ENCODE results near the gene PRPF18. TPM values are rescaled to one million over a fixed set of nuclear protein-coding genes. Genes with fewer than 3 reads are reported as not detected.

The PRPF18 gene
- total and polyA plus RNA-seq, 4 donors = 11.9 to 21.6 (median 19.9) TPM

DNA sequence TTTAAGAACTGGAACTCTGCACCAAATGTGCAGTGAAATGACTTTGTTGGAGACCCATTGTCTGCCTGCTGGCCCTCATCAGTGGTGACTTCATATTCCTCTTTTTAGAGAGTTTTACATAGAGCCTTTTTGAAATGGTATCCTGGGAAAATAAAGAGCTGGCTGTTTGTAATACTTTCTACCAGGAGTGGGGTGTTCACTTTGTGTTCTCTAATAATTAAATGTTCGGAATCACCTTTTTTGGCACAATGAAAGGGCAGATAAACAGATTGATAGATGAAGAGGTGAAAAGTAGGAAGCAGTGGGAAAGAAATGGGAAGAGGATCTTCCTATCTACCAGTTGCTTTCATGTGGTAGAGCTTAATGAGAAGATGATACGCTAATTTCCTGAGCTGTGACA, 55.5 kb downstream of the PRPF18 start:
- H3K4me3 ChIP-seq (ENCODE audit: low read length in 2 of 2) = no peak overlapping the region
- intact Hi-C loops (cut with DNase I) = no loop called here
- ATAC-seq (ENCODE audit: low FRiP score) (no peak), DNase-seq (no peak)
- no peaks in the 10 kb centered on the region for H3K4me1 ChIP-seq (ENCODE audit: control insufficient read depth in 1 of 2, insufficient read depth in 2 of 2, low read length in 2 of 2)
- H3K27me3 ChIP-seq (ENCODE audit: control insufficient read depth in 1 of 2, insufficient read depth in 2 of 2, low read length in 1 of 2) = no peaks in the 10 kb centered on the region
- WGBS, 2 donors = 98% methylated on average over 2 of the region's 2 CpGs
- peaks cover 9 to 22% of the 10 kb centered on the region in 2 donors for H3K36me3 ChIP-seq (ENCODE audit: control insufficient read depth in 1 of 2, insufficient read depth in 2 of 2, low read length in 1 of 2)
- no peak overlapping the region for H3K27ac ChIP-seq (ENCODE audit: low read depth in 1 of 2, low read length in 2 of 2)
- peaks cover 2% of the 10 kb centered on the region for H3K9me3 ChIP-seq (ENCODE audit: control insufficient read depth, low read length)

DNA sequence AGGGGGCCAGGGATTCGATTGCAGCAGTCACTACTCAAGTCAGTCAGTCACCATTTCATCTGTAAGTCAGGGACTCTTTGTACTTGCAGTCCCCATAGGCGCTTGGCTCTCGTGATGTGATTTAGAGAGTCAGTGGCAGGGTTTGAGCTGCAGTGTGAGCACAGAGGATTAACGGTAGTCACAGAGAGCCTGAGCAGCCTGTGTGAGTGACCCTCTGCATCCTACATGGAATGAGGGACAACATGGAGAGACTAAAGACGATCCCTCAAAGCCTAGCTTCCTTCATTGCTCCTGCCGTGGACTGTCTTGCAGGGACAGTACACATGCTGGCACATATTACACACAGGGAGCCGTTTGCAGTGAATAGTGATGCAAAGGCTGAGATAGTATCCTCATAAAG, 56.3 kb downstream of the PRPF18 start:
- no peak overlapping the region for H3K4me3 ChIP-seq (ENCODE audit: low read length in 2 of 2)
- intact Hi-C loops (cut with DNase I) = no loop called here
- no peaks in the 10 kb centered on the region for H3K4me1 ChIP-seq (ENCODE audit: control insufficient read depth in 1 of 2, insufficient read depth in 2 of 2, low read length in 2 of 2)
- no peaks in the 10 kb centered on the region for H3K27me3 ChIP-seq (ENCODE audit: control insufficient read depth in 1 of 2, insufficient read depth in 2 of 2, low read length in 1 of 2)
- no peak overlapping the region for H3K27ac ChIP-seq (ENCODE audit: low read depth in 1 of 2, low read length in 2 of 2)
- peaks cover 9 to 22% of the 10 kb centered on the region in 2 donors for H3K36me3 ChIP-seq (ENCODE audit: control insufficient read depth in 1 of 2, insufficient read depth in 2 of 2, low read length in 1 of 2)
- no peak for DNase-seq
- no peak for ATAC-seq (ENCODE audit: low FRiP score)
- peaks cover 2% of the 10 kb centered on the region for H3K9me3 ChIP-seq (ENCODE audit: control insufficient read depth, low read length)
- 89 to 94% methylated on average over 7 of the region's 7 CpGs for WGBS, 2 donors

GRCh38 chr10:13644866-13645265, 58.1 kb downstream of the PRPF18 start:
- DNase-seq (no peak), ATAC-seq (ENCODE audit: low FRiP score) (no peak)
- intact Hi-C loops (cut with DNase I) = no loop called here
- WGBS, 2 donors = 93 to 94% methylated on average over 9 of the region's 9 CpGs
- H3K4me3 ChIP-seq (ENCODE audit: low read length in 2 of 2) = no peak overlapping the region
- no peaks in the 10 kb centered on the region for H3K4me1 ChIP-seq (ENCODE audit: control insufficient read depth in 1 of 2, insufficient read depth in 2 of 2, low read length in 2 of 2)
- no peaks in the 10 kb centered on the region for H3K27me3 ChIP-seq (ENCODE audit: control insufficient read depth in 1 of 2, insufficient read depth in 2 of 2, low read length in 1 of 2)
- H3K9me3 ChIP-seq (ENCODE audit: control insufficient read depth, low read length) = peaks cover 2% of the 10 kb centered on the region
- peaks cover 3 to 20% of the 10 kb centered on the region in 2 donors for H3K36me3 ChIP-seq (ENCODE audit: control insufficient read depth in 1 of 2, insufficient read depth in 2 of 2, low read length in 1 of 2)
- no peak overlapping the region for H3K27ac ChIP-seq (ENCODE audit: low read depth in 1 of 2, low read length in 2 of 2)

- no peaks in the 10 kb centered on the region for H3K27me3 ChIP-seq (ENCODE audit: control insufficient read depth in 1 of 2, insufficient read depth in 2 of 2, low read length in 1 of 2)
- no peak overlapping the region for H3K27ac ChIP-seq (ENCODE audit: low read depth in 1 of 2, low read length in 2 of 2)
- WGBS, 2 donors = 85 to 87% methylated on average over 12 of the region's 12 CpGs
These were observed 61.7 kb downstream of the PRPF18 start for GRCh38 chr10:13648425-13648824.

GRCh38 chr10:13649844-13650520, 63.2 kb downstream of the PRPF18 start:
- WGBS, 2 donors = 60 to 65% methylated on average over 5 of the region's 5 CpGs
- DNase-seq (no peak), ATAC-seq (ENCODE audit: low FRiP score) (no peak)
- H3K4me3 ChIP-seq (ENCODE audit: low read length in 2 of 2) = no peak overlapping the region
- H3K9me3 ChIP-seq (ENCODE audit: control insufficient read depth, low read length) = no peaks in the 10 kb centered on the region
- H3K4me1 ChIP-seq (ENCODE audit: control insufficient read depth in 1 of 2, insufficient read depth in 2 of 2, low read length in 2 of 2) = no peaks in the 10 kb centered on the region
- peaks cover 14 to 17% of the 10 kb centered on the region in 2 donors for H3K36me3 ChIP-seq (ENCODE audit: control insufficient read depth in 1 of 2, insufficient read depth in 2 of 2, low read length in 1 of 2)
- no peaks in the 10 kb centered on the region for H3K27me3 ChIP-seq (ENCODE audit: control insufficient read depth in 1 of 2, insufficient read depth in 2 of 2, low read length in 1 of 2)
- intact Hi-C loops (cut with DNase I) = no loop called here
- no peak overlapping the region for H3K27ac ChIP-seq (ENCODE audit: low read depth in 1 of 2, low read length in 2 of 2)

More at GRCh38 chr10:13648425-13648824, 61.7 kb downstream of the PRPF18 start:
- DNase-seq (no peak), ATAC-seq (ENCODE audit: low FRiP score) (no peak)
- Histone ChIP-seq H3K4me1 (ENCODE audit: control insufficient read depth in 1 of 2, insufficient read depth in 2 of 2, low read length in 2 of 2) (no peaks in the 10 kb centered on the region), H3K36me3 (ENCODE audit: control insufficient read depth in 1 of 2, insufficient read depth in 2 of 2, low read length in 1 of 2) (peaks cover 4 to 19% of the 10 kb centered on the region in 2 donors), H3K4me3 (ENCODE audit: low read length in 2 of 2) (no peak overlapping the region), H3K9me3 (ENCODE audit: control insufficient read depth, low read length) (no peaks in the 10 kb centered on the region)
- intact Hi-C loops (cut with DNase I) = no loop called here

DNA sequence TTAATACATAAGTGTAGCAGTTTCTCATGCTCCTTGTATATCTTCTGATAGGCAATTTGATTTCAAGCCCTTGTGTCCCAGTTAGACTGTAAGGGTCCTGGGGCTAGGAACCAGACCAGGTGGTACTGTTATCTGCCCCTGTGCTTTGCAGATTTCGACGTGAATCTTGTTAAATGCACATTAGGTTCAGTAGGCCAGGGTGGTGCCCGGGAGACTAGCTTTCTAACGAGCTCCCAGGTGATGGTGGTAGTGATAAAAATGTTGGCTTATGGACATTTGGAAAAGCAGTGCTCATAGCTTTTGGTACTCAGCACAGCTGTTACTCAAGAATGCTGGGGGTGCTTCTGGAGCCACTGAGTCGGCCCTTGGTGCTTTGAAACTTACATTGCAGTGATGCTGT, 64.2 kb downstream of the PRPF18 start:
- WGBS, 2 donors = 65 to 67% methylated on average over 5 of the region's 5 CpGs
- no peak for DNase-seq
- Histone ChIP-seq H3K27me3 (ENCODE audit: control insufficient read depth in 1 of 2, insufficient read depth in 2 of 2, low read length in 1 of 2) (no peaks in the 10 kb centered on the region), H3K4me1 (ENCODE audit: control insufficient read depth in 1 of 2, insufficient read depth in 2 of 2, low read length in 2 of 2) (no peaks in the 10 kb centered on the region), H3K36me3 (ENCODE audit: control insufficient read depth in 1 of 2, insufficient read depth in 2 of 2, low read length in 1 of 2) (peaks cover 10 to 11% of the 10 kb centered on the region in 2 donors), H3K27ac (ENCODE audit: low read depth in 1 of 2, low read length in 2 of 2) (no peak overlapping the region), H3K9me3 (ENCODE audit: control insufficient read depth, low read length) (no peaks in the 10 kb centered on the region), H3K4me3 (ENCODE audit: low read length in 2 of 2) (no peak overlapping the region)
- intact Hi-C loops (cut with DNase I) = no loop called here
- no peak for ATAC-seq (ENCODE audit: low FRiP score)

- intact Hi-C loops (cut with DNase I) = no loop called here
- Histone ChIP-seq H3K27me3 (ENCODE audit: control insufficient read depth in 1 of 2, insufficient read depth in 2 of 2, low read length in 1 of 2) (no peaks in the 10 kb centered on the region), H3K27ac (ENCODE audit: low read depth in 1 of 2, low read length in 2 of 2) (no peak overlapping the region), H3K9me3 (ENCODE audit: control insufficient read depth, low read length) (no peaks in the 10 kb centered on the region), H3K4me3 (ENCODE audit: low read length in 2 of 2) (no peak overlapping the region), H3K36me3 (ENCODE audit: control insufficient read depth in 1 of 2, insufficient read depth in 2 of 2, low read length in 1 of 2) (peaks cover 4 to 11% of the 10 kb centered on the region in 2 donors), H3K4me1 (ENCODE audit: control insufficient read depth in 1 of 2, insufficient read depth in 2 of 2, low read length in 2 of 2) (no peaks in the 10 kb centered on the region)
- ATAC-seq (ENCODE audit: low FRiP score) (no peak), DNase-seq (no peak)
- 52 to 56% methylated on average over 5 of the region's 5 CpGs for WGBS, 2 donors
These were observed 65.4 kb downstream of the PRPF18 start for GRCh38 chr10:13651969-13652720.

- H3K36me3 ChIP-seq (ENCODE audit: control insufficient read depth in 1 of 2, insufficient read depth in 2 of 2, low read length in 1 of 2) = peaks cover 5 to 11% of the 10 kb centered on the region in 2 donors
These were observed 66.1 kb downstream of the PRPF18 start for GRCh38 chr10:13652860-13653259.

More at GRCh38 chr10:13652860-13653259, 66.1 kb downstream of the PRPF18 start:
- Histone ChIP-seq H3K4me1 (ENCODE audit: control insufficient read depth in 1 of 2, insufficient read depth in 2 of 2, low read length in 2 of 2) (no peaks in the 10 kb centered on the region), H3K9me3 (ENCODE audit: control insufficient read depth, low read length) (no peaks in the 10 kb centered on the region), H3K27me3 (ENCODE audit: control insufficient read depth in 1 of 2, insufficient read depth in 2 of 2, low read length in 1 of 2) (no peaks in the 10 kb centered on the region), H3K27ac (ENCODE audit: low read depth in 1 of 2, low read length in 2 of 2) (no peak overlapping the region), H3K4me3 (ENCODE audit: low read length in 2 of 2) (no peak overlapping the region)
- DNase-seq (no peak), ATAC-seq (ENCODE audit: low FRiP score) (no peak)
- intact Hi-C loops (cut with DNase I) = no loop called here
- WGBS, 2 donors = 64 to 66% methylated on average over 6 of the region's 6 CpGs
